GM12878 (cell line): ENCODE data around the gene SLC16A10.

Source experiments
- RFX5 ChIP-seq: IDR thresholded peaks from 2 replicates; pipeline ENCODE4 v1.6.1; 2011; ENCODE audit warnings: low read depth, low read length, improper control_type of control experiment
- ZNF24 ChIP-seq: fragments of 450-650 bp; IDR thresholded peaks from 2 replicates; pipeline ENCODE4 v1.6.1; 2017; ENCODE audit warnings: antibody characterized with exemption, mild to moderate bottlenecking
- TF ChIP-seq, protein P1 (sequence below): IDR thresholded peaks from 2 replicates; pipeline ENCODE4 v1.6.1; 2011; ENCODE audit warnings: low read depth, mild to moderate bottlenecking, low read length, moderate library complexity, borderline replicate concordance; ENCODE audit errors: extremely low read depth

GRCh38 chr6:111280445-111280955 is 193.2 kb downstream of the SLC16A10 start:
- TF ChIP-seq, protein P1, sequence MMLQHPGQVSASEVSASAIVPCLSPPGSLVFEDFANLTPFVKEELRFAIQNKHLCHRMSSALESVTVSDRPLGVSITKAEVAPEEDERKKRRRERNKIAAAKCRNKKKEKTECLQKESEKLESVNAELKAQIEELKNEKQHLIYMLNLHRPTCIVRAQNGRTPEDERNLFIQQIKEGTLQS: no peak
- TF ChIP-seq RFX5 (no peak), ZNF24 (no peak)
